ENCODE measurements around the gene ABTB2.

Gene ABTB2

DNA sequence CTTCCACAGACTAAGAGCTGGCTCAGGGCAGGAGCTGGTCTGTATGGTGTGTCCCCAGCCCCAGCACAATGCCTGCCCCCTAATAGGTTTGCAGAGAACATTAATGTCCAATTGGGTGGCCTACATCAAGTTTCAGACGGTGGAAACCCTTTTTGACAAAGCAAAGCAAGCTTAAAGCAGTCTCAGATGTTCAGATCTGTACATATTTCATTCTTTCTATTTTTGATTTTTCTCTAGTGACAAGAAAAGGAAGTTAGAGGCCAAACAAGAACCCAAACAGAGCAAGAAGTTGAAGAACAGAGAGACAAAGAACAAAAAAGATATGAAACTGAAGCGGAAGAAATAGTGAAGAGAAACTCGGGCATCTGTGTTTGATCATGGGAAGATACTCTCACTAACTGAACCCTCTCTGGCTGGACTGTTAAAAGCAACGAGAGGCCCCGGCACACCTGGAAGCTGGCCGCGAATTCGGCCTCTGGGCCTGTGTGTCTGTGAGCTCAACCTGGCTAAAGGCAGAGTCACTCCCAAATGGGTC, 211.9 kb downstream of the ABTB2 start:
- Histone ChIP-seq H3K9me3 (no peaks in the 10 kb centered on the region), H3K4me2 (peak overlapping the region; percentile 75), H3K9ac (peak overlapping the region; percentile 36), H3K4me3 (no peak overlapping the region), H3K27ac (peak overlapping the region; percentile 60), H4K20me1 (peaks cover 9% of the 10 kb centered on the region; the same call in 1 of the 2 replicates), H3K36me3 (peaks cover 100% of the 10 kb centered on the region), H3K4me1 (peaks cover 26% of the 10 kb centered on the region), H3K27me3 (no peaks in the 10 kb centered on the region)
- no peak for TF ChIP-seq Cebpa-rat (IDR thresholded peaks at IDR 0.05)

DNA sequence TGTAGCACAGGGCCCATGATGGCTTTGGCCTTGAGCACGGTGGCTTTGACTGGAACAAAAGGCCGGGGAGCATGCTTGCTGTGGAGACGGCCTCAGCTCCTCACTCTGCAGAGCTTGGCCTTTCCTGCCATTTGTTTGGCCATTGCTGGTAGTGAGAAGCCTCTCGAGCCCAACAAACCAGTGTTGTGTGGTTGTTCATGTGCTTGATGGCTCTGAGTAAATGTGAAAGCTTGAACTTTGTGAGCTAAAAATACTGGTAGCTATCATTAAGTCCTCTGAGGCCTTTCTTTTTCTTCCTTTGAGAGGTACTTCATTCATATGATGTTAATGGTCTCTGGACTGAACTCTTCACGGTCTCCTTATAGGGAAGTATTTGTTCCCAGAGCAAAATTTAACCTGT, 212.7 kb downstream of the ABTB2 start:
- 0 out of 2 replicates have a peak, but pooled peaks cover 9% of the 10 kb centered on the region for H4K20me1 ChIP-seq
- no peaks in the 10 kb centered on the region for H3K9me3 ChIP-seq
- no peak for TF ChIP-seq Cebpa-rat (IDR thresholded peaks at IDR 0.05)
- H3K9ac ChIP-seq = peak overlapping the region; percentile 36
- peaks cover 26% of the 10 kb centered on the region for H3K4me1 ChIP-seq
- H3K27ac ChIP-seq = 0 out of 2 replicates have a peak overlapping the region, but pooled peaks have one; percentile 27
- H3K4me2 ChIP-seq = peak overlapping the region; percentile 75
- H3K36me3 ChIP-seq = peaks cover 100% of the 10 kb centered on the region
- no peak overlapping the region for H3K4me3 ChIP-seq
- H3K27me3 ChIP-seq = no peaks in the 10 kb centered on the region

DNA sequence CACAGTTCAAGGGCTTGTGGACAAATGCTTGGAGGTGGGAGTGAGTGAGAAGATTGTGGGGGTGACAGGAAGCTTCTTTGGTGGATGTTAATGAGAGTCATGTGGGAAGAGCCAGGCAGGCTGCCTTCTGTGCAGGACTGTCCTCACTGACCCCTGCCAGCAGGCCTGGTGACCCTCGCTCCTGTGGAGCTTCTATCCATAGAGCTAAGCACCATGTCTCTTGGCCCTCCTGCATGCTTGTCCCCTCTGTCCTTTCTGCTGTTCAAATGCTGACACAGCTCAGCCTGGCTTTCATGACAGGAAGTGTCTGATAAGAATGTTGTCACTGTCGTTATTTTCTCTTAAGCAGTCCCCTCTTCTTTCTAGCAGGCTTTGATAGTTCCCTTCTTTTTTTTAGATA, 214.8 kb downstream of the ABTB2 start:
- no peak overlapping the region for H3K4me3 ChIP-seq
- no peak for TF ChIP-seq Cebpa-rat (IDR thresholded peaks at IDR 0.05)
- H3K4me1 ChIP-seq = peaks cover 26% of the 10 kb centered on the region
- H3K9ac ChIP-seq = no peak overlapping the region
- peaks cover 100% of the 10 kb centered on the region for H3K36me3 ChIP-seq
- no peak overlapping the region for H3K4me2 ChIP-seq
- no peaks in the 10 kb centered on the region for H3K27me3 ChIP-seq
- no peak overlapping the region for H3K27ac ChIP-seq
- H3K9me3 ChIP-seq = no peaks in the 10 kb centered on the region
- H4K20me1 ChIP-seq = peaks cover 13% of the 10 kb centered on the region; the same call in 1 of the 2 replicates

DNA sequence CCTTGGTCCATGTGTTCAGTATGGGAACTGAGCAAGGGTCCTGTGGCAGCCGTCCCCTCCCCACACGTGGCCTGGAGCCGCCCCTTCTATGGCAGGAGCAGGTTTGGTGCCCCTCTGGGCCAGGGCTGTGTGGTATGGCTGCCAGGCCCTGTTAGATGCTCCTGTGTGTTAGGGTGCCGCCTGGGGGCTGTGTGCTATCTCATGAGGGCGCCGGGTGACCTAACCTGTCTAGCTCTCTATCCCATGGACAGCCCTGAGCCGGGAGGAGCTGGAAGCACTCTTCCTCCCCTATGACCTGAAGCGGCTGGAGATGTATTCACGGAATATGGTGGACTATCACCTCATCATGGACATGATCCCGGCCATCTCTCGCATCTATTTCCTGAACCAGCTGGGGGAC, 217.7 kb downstream of the ABTB2 start:
- H3K36me3 ChIP-seq = peaks cover 100% of the 10 kb centered on the region
- H3K4me1 ChIP-seq = peaks cover 9% of the 10 kb centered on the region
- TF ChIP-seq Cebpa-rat (IDR thresholded peaks at IDR 0.05) = no peak
- H3K9me3 ChIP-seq = no peaks in the 10 kb centered on the region
- H3K27me3 ChIP-seq = no peaks in the 10 kb centered on the region
- no peak overlapping the region for H3K4me2 ChIP-seq
- no peak overlapping the region for H3K27ac ChIP-seq
- H3K4me3 ChIP-seq = no peak overlapping the region
- no peak overlapping the region for H3K9ac ChIP-seq
- peaks cover 17% of the 10 kb centered on the region; the same call in 1 of the 2 replicates for H4K20me1 ChIP-seq

DNA sequence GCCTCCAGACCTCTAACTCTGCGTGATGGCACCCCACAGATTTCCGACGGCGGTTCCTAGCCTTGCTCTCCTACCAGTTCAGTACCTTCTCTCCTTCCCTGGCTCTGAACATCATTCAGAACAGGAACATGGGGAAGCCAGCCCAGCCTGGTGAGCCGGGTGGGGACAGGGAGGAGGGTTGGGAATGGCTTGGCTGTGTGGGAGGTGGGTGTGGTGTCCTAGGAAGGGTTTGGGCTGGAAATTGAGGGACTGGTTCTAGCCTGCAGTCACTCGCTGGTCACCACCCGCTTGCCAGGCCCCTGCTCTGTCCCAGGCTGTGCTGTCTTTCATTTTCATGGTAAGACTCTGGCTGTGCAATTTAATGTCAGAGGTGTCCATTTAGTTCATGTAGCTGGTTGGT, 218.5 kb downstream of the ABTB2 start:
- no peak overlapping the region for H3K27ac ChIP-seq
- H3K4me1 ChIP-seq = peaks cover 1% of the 10 kb centered on the region; the same call in 1 of the 2 replicates
- no peak overlapping the region for H3K4me2 ChIP-seq
- H3K27me3 ChIP-seq = no peaks in the 10 kb centered on the region
- H3K9ac ChIP-seq = no peak overlapping the region
- no peak overlapping the region for H3K4me3 ChIP-seq
- peaks cover 17% of the 10 kb centered on the region; the same call in 1 of the 2 replicates for H4K20me1 ChIP-seq
- H3K36me3 ChIP-seq = peaks cover 100% of the 10 kb centered on the region
- H3K9me3 ChIP-seq = no peaks in the 10 kb centered on the region
- TF ChIP-seq Cebpa-rat (IDR thresholded peaks at IDR 0.05) = no peak

DNA sequence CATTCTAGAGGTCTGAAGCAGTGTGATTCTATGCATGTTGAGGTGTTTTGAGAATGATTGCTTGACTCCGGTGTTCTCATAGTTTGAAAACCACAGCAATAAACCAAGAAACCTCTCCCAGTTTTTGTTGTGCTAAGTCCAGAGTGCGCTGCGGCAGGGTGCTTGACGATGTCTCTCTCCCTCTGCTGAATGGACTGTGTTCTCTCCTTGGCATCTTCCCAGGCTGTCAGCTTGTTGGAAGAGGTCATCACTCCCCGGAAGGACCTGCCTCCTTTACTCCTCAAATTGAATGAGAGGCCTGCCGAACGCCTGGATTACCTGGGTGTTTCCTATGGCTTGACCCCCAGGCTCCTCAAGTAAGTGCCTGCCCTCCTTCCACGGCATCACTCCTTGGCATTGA, 221.4 kb downstream of the ABTB2 start:
- peaks cover 100% of the 10 kb centered on the region for H3K36me3 ChIP-seq

DNA sequence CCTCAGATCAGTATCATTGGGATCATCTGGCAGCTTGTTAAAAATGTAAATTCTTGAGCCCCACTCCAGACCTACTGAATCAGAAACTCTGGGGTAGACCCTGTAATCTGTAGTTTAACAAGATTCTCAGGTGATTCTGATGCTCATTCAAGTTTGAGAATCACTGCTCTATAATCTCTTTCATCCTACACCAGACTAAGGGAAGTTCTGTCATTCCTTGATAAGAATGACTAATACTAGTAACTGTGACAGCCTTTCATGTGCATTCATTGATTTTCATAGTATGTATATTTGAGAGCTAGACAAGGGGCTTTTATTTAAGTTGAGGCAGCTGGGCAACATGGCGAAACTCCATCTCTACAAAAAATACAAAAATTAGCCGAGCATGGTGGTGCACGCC, 222.4 kb downstream of the ABTB2 start:
- no peaks in the 10 kb centered on the region for H3K27me3 ChIP-seq

More for the DNA sequence above, 221.4 kb downstream of the ABTB2 start:
- H3K4me3 ChIP-seq = no peak overlapping the region
- no peaks in the 10 kb centered on the region for H3K9me3 ChIP-seq
- no peak overlapping the region for H3K27ac ChIP-seq
- no peak overlapping the region for H3K4me2 ChIP-seq
- H3K27me3 ChIP-seq = no peaks in the 10 kb centered on the region
- no peak overlapping the region for H3K9ac ChIP-seq
- TF ChIP-seq Cebpa-rat (IDR thresholded peaks at IDR 0.05) = no peak
- peaks cover 21% of the 10 kb centered on the region; the same call in 1 of the 2 replicates for H4K20me1 ChIP-seq
- no peaks in the 10 kb centered on the region for H3K4me1 ChIP-seq

DNA sequence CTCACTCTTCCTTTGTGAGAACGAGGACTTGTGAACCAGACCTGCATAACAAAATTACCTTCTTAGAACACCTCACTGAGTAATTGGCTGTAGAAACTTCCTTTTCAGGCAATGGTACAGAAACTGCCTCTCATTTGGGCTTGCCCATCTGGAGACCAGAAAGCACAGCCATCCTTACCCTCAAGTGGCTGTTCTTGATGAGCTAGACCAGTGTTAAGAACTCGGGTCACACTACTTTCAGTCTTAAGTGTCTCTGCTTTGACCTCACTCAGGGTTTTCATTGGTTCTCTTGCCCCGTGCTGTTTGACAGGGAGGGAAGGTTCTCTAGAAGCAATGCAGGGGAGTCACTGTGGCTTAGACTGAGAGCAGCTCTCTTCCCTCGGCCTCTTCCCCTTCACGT, 223.0 kb downstream of the ABTB2 start:
- no peak overlapping the region for H3K4me2 ChIP-seq
- no peaks in the 10 kb centered on the region for H3K9me3 ChIP-seq
- no peaks in the 10 kb centered on the region for H3K4me1 ChIP-seq
- H3K4me3 ChIP-seq = no peak overlapping the region
- H3K27ac ChIP-seq = no peak overlapping the region
- TF ChIP-seq Cebpa-rat (IDR thresholded peaks at IDR 0.05) = no peak
- H4K20me1 ChIP-seq = peaks cover 29% of the 10 kb centered on the region; the same call in 1 of the 2 replicates
- no peaks in the 10 kb centered on the region for H3K27me3 ChIP-seq
- H3K36me3 ChIP-seq = peaks cover 99% of the 10 kb centered on the region
- H3K9ac ChIP-seq = no peak overlapping the region

More for the DNA sequence above, 222.4 kb downstream of the ABTB2 start:
- TF ChIP-seq Cebpa-rat (IDR thresholded peaks at IDR 0.05) = no peak
- Histone ChIP-seq H3K36me3 (peaks cover 100% of the 10 kb centered on the region), H3K4me2 (no peak overlapping the region), H4K20me1 (peaks cover 24% of the 10 kb centered on the region; the same call in 1 of the 2 replicates), H3K27ac (no peak overlapping the region), H3K9ac (no peak overlapping the region), H3K4me3 (no peak overlapping the region), H3K9me3 (no peaks in the 10 kb centered on the region), H3K4me1 (no peaks in the 10 kb centered on the region)

DNA sequence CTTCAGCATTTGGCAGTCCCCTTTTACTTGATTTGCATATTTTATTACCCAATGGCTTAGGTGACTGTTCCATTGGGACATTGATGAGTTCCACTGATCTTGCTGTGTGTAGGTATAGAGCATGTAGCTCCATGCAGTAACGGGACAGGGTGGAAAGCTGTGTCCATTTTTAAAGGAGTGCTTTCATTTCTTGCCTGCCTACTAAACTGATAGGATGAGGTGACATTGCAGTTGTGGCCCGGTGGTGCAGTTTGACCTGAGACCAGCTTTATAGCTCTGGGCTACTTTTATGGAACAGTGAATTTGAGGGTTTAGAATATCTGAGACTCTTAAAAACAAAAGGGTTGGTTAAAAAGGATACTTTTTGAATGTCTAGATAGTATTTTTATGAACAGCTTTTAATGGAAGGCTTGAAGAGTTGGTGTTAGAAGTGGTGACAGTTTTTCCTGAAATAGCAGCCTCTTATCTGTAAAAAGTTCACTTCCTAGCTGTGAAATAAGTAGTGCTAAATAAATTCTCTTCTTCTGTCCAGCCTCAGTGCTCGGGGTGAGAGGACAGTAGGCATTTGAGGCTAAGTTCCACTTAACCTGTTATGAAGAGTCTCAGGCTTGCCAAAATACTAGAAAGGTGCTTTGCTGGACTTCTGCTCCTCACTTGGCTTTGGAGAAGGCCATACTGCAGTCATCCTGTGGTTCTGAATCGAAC, 225.4 kb downstream of the ABTB2 start:
- Histone ChIP-seq H3K4me2 (no peak overlapping the region), H3K27ac (no peak overlapping the region), H3K4me3 (no peak overlapping the region), H4K20me1 (peaks cover 12% of the 10 kb centered on the region; the same call in 1 of the 2 replicates), H3K36me3 (peaks cover 99% of the 10 kb centered on the region), H3K4me1 (no peaks in the 10 kb centered on the region), H3K9ac (no peak overlapping the region), H3K9me3 (no peaks in the 10 kb centered on the region), H3K27me3 (no peaks in the 10 kb centered on the region)
- TF ChIP-seq Cebpa-rat (IDR thresholded peaks at IDR 0.05) = no peak

DNA sequence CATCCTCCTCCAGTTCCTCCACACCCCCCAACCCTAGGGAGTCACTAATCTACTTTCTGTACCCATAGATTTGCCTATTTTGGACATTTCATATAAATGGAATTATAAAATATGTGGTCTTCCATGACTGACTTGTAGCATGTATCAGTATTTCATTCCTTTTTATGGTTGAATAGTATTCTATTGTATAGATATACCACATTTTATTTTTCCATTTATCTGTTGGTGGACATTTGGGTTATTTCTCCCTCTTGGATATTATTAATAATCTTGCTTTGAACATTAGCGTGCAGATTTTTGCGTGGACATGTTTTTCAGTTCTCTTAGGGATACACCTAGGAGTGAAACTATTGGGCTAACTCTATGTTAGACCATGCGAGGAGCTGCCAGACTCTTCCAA, 229.0 kb downstream of the ABTB2 start:
- Histone ChIP-seq H3K4me1 (no peaks in the 10 kb centered on the region), H3K4me2 (no peak overlapping the region), H3K9me3 (no peaks in the 10 kb centered on the region), H3K4me3 (no peak overlapping the region), H3K36me3 (peaks cover 99% of the 10 kb centered on the region), H3K27me3 (no peaks in the 10 kb centered on the region), H4K20me1 (peaks cover 24% of the 10 kb centered on the region), H3K9ac (no peak overlapping the region), H3K27ac (no peak overlapping the region)
- no peak for TF ChIP-seq Cebpa-rat (IDR thresholded peaks at IDR 0.05)

All from BLaER1 (cell line).